ENCODE results near the gene CHIT1.

DNA sequence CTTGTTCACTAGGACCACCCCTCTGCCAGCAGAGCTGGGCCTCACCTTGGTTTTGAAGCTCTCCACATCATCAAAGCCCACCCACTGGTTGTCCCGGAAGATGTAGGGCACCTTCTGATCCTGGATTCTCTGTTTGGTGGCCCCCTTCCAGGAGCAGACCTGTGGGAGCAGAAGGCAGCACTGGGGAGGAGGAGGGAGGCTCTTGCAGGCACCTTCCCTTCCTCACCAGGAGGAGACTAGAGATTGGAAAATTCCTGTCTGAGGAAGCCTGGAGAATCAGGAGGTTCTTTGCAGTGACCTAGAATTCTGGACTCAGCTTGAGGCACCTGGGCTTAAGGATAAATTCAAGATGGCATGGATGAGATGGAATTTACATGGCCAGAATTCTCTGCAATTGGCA, 10.3 kb downstream of the CHIT1 start:
- TF ChIP-seq, protein P1, sequence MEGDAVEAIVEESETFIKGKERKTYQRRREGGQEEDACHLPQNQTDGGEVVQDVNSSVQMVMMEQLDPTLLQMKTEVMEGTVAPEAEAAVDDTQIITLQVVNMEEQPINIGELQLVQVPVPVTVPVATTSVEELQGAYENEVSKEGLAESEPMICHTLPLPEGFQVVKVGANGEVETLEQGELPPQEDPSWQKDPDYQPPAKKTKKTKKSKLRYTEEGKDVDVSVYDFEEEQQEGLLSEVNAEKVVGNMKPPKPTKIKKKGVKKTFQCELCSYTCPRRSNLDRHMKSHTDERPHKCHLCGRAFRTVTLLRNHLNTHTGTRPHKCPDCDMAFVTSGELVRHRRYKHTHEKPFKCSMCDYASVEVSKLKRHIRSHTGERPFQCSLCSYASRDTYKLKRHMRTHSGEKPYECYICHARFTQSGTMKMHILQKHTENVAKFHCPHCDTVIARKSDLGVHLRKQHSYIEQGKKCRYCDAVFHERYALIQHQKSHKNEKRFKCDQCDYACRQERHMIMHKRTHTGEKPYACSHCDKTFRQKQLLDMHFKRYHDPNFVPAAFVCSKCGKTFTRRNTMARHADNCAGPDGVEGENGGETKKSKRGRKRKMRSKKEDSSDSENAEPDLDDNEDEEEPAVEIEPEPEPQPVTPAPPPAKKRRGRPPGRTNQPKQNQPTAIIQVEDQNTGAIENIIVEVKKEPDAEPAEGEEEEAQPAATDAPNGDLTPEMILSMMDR (IDR thresholded peaks at IDR 0.05), result no peak
- TF ChIP-seq POLR2A (IDR thresholded peaks at IDR 0.05), result no peak

Data from uterus (tissue), 2 donors.